ENCODE data around the gene IRF2BPL. TPM values are rescaled to one million over a fixed set of nuclear protein-coding genes. Genes with fewer than 3 reads are reported as not detected.

Gene IRF2BPL
- total and polyA plus RNA-seq, 9 of the 15 experiments (the other 6 are each of a cell fraction or from before 2014, with no cell fraction given), result 0.52 to 21.6 (median 2.5) TPM

- no peaks in the 10 kb centered on the region for H3K79me2 ChIP-seq (ENCODE audit: control insufficient read depth, insufficient read depth, low read length)
- WGBS (ENCODE audit: insufficient coverage, low coverage, missing lambda C conversion rate), result 58% methylated on average over 5 of the region's 6 CpGs
- H2AFZ ChIP-seq (ENCODE audit: low read depth, low read length), result no peak overlapping the region
- no peak overlapping the region for H3K4me2 ChIP-seq (ENCODE audit: insufficient read depth, low read length)
- intact Hi-C loops (cut with micrococcal nuclease) (no loop called here), in situ Hi-C loops (cut with MboI) (no loop called here)
- TF ChIP-seq SP1 (CRISPR knock-in tag; IDR thresholded peaks at IDR 0.05), result no peak
- no peak for TF ChIP-seq ZBTB1 (CRISPR knock-in tag; IDR thresholded peaks at IDR 0.05; ENCODE audit: borderline replicate concordance, low read depth)
- TF ChIP-seq MCM3 (IDR thresholded peaks at IDR 0.05), result no peak
- TF ChIP-seq DEAF1 (CRISPR knock-in tag; IDR thresholded peaks at IDR 0.05), result no peak
- no peak for TF ChIP-seq TAL1 (IDR thresholded peaks at IDR 0.05)
- no TSS peak for BruUV-seq (replicated peaks)
- no peak overlapping the region for H3K4me3 ChIP-seq
- H3K27ac ChIP-seq (ENCODE audit: extremely low read depth, low read depth, low read length), result no peak overlapping the region
- 0 out of 2 replicates have a peak, but pooled peaks cover 7% of the 10 kb centered on the region for H3K9me3 ChIP-seq (replicated peaks; ENCODE audit: control insufficient read depth, insufficient read depth, low read depth, low read length)
- H4K20me1 ChIP-seq (replicated peaks; ENCODE audit: control insufficient read depth, insufficient read depth, low read length), result no peaks in the 10 kb centered on the region
- no peaks in the 10 kb centered on the region for H3K9me1 ChIP-seq (ENCODE audit: control insufficient read depth, insufficient read depth, low read length)
- H3K36me3 ChIP-seq (ENCODE audit: control insufficient read depth, insufficient read depth, low read length), result no peaks in the 10 kb centered on the region
- POLR2A ChIA-PET, result interaction anchor here (0.6 to 1.4 kb wide), 2 partner anchors 24 to 39 kb away, joined by 3 to 4 read pairs; no protein-coding TSS in a partner anchor
- H3K9ac ChIP-seq (ENCODE audit: insufficient read depth in 1 of 2, low read depth in 2 of 2, low read length in 2 of 2), result no peak overlapping the region
- DNase-seq (ENCODE audit: extremely low read depth in 1 of 4, low spot score in 3 of 4), result no peak
- no peak for FAIRE-seq
- H3K4me1 ChIP-seq (replicated peaks in 1 of 2; ENCODE audit: control insufficient read depth in 2 of 2, insufficient read depth in 2 of 2, low read length in 2 of 2), result peaks cover 0 to 5% of the 10 kb centered on the region in 2 experiments; a peak in 4 of 5 replicates
- ATAC-seq, result 0 out of 3 replicates have a peak, but pooled peaks have one; percentile 27
- CTCF ChIA-PET (ENCODE audit: low intra/inter-chr PET ratio), result no interaction called here
- no peaks in the 10 kb centered on the region for H3K27me3 ChIP-seq (ENCODE audit: control insufficient read depth in 2 of 2, insufficient read depth in 2 of 2, low read length in 2 of 2)
Observed at GRCh38 chr14:76984787-76985375, 43.6 kb downstream of the IRF2BPL start.

All from K562 (cell line).